Erythroblast (primary cell): Measurements from ENCODE around the gene PLXNA2.

Experiments
- GATA1 ChIP-seq: IDR thresholded peaks from 2 replicates; pipeline ENCODE4 v1.6.1; 2011; ENCODE audit warnings: low read depth, mild to moderate bottlenecking, control low read depth, low read length, moderate library complexity
- POLR2A ChIP-seq: IDR thresholded peaks from 2 replicates; pipeline ENCODE4 v1.6.1; 2011; ENCODE audit warnings: mild to moderate bottlenecking, low read length

GRCh38 chr1:208265122-208265469 is 20.9 kb upstream of the PLXNA2 start:
- TF ChIP-seq POLR2A: no peak
- no peak for TF ChIP-seq GATA1
